Measurements from ENCODE around the gene PARD3.
"Not testable (repeated sequence)": the region's sequence is repeated elsewhere in the genome, so short reads cannot be mapped to it uniquely, and the experiment has no call there.

PARD3 gene

DNA sequence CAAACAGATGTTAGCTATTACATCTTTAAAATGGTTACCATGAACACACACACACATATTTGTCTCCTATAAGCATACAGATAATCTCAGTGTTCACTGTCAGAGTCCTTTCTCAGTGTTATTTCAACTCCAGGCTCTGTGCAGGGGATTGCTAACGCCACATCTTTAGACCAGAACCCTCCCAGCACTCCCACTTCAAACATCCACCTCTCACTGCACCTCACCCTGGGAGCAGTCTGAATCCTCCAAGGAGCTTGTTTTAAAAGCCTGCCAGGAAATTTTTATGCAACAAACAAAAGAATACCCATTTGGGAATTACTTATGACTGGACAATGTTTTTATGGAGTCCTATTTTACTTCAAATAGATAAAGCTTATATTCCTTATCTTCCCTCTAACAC is 107.4 kb downstream of the PARD3 start:
- no peak for DNase-seq

DNA sequence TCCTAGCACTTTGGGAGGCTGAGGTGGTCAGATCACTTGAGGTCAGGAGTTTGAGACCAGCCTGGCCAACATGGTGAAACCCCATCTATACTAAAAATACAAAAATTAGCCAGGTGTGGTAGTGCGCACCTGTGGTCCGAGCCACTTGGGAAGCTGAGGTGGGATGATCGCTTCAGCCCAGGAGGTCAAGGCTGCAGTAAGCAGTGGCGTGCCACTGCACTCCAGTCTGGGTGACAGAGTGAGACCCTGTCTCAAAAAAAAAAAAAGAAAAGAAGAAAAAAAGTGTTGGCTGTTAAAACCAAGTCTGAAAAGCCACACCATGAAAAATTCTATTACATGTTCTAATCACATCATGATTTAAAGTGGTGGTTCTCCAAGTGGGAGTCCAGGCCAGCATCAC is 108.1 kb downstream of the PARD3 start:
- not testable (repeated sequence) for DNase-seq

DNA sequence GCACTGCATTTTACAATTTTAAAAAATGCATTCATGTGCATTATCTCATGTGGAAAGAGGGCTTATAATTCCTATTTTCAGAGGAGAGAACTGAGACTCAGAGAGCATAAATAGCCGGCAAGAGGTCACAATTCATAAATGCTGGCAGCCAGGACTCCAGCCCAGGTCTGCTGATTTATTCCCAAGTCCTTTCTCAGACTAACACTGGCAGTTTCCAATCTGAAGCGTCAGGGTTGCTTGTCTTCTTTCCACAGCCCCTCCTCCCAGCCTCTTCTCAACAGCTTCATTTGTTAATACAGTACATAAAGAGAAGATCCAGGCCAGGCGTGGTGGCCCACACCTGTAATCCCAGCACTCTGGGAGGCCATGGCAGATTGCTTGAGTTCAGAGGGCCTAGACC is 108.9 kb downstream of the PARD3 start:
- no peak for DNase-seq

DNA sequence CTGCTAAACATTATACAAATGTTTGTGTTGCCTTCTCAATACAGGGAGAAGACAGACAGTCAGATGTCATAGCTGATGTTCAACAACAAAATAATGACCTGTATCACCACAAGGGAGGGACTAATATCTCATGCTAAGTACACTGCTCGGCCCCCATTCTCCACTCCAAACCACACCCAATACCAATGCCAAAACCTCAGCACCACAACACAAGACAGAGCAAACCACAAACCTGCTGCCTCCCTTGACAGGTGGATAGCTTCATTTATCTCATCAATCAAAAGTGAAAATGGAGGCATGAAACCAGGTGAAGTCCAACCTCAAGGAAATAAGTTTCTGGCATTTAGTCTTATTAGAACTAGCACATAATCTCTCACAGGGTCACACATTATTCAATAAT is 109.5 kb downstream of the PARD3 start:
- no peak for DNase-seq

DNA sequence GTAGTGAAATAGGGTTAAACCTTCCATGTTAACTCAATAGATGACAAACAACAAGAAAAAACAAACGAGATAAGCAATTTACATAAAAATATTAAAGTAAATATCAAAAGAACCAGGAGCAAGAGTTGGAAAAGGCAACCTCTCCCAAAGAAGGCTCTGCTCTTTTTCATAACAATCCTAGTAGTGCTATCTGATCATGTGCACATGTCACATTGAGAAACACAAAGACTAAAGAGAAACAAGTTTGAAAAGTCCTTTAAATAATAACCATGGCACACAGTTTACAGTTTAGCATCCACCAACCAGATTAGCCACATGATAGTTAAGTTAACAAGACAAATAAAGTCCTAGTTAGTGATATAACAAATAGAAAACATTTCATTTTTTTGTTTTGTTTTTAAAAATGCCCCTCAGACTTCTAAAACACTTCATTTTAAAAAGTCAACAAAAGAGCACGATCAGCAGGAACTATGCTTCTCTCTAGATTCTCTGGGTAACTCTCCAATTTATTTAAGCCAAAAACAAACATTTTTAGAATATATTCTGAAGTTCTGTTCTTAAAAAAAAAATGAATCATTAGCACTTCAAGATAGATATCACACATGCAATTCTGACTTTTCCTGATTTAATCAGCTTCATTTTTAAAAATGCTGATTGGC is 110.4 kb downstream of the PARD3 start:
- no peak for DNase-seq

DNA sequence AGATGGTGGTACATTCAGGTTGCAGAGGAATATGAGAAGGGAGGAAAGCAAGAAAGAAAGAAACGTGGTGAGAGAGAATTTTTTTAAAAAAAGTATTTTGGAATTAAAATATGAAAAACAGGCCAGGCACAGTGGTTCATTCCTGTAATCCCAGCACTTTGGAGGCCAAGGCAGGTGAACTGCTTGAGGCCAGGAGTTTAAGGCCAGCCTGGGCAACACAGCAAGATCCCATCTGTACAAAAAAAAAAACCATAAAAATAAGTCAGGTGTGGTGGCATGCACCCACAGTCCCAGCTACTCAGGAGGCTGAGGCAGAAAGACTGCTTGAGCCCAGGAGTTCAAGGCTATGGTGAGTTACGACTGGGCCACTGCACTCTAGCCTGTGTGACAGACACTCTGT is 112.1 kb downstream of the PARD3 start:
- DNase-seq, result no peak

DNA sequence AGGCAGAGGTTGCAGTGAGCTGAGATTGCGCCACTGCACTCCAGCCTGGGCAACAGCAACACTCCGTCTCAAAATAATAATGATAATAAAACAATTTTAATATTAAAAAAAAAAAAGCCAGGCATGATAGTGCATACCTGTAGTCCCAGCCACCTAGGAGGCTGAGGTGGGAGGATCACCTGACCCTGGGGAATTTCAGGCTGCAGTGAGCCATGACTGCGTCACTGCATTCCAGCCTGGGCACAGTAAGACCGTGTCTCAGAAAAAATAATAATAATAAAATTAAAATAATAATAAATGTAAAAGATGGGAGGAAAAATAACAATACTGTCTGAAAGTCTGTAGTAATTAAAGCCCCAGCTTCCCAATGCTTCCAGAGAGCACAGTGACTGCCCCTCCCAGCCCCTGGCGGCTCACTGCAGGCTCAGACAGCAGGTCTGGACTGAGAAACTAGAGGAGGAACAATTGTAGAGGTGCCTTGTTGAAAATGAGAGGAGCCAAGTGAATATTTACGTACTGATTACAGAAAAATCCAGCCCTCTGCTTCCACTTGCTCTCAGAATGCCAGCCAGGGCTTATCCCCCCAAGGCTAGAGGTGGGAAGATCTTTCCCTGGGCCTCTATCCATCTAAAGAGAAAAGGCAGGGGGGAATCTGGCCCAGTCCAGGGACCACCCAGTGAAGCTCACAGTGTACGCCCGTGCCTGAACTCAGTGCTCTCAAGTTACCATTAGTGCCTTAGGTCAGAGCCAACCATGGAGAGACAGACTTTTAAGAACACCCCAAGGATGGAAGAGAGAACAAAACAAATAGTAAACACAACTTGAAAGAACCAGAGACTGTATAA is 112.8 kb downstream of the PARD3 start:
- no peak for DNase-seq

DNA sequence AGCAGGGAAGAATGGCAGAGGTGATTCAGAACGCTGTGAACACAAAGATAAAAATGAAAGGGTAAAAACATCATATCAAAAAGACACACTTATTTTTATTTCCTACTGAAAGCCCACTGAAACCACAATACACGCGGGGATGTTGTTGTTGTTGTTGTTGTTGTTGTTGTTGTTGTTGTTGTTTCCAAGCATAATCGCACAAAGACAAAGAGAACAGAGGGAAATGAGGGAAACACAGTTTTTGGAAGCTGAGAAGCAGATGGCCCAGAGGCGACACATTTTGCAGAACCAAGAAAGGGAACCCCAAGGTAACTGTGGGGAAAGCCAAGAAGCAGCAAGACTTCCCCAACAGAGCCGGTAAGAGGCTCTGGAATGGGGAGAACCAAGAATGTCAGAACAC is 113.9 kb downstream of the PARD3 start:
- no peak for DNase-seq

DNA sequence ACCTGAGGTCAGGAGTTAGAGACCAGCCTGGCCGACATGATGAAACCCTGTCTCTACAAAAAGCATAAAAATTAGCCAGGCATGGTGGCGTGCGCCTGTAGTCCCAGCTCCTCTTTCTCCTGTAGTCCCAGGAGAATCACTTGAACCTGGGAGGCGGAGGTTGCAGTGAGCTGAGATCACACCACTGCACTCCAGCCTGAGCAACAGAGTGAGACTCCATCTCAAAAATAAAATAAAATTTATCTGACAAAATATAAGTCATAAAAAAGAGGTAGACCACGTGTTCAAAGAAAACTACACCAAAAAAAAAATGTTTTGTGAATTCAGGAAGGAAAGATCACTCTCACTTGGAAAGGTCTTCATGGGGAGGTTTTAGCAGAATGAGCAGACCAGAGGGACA is 114.3 kb downstream of the PARD3 start:
- not testable (repeated sequence) for DNase-seq

DNA sequence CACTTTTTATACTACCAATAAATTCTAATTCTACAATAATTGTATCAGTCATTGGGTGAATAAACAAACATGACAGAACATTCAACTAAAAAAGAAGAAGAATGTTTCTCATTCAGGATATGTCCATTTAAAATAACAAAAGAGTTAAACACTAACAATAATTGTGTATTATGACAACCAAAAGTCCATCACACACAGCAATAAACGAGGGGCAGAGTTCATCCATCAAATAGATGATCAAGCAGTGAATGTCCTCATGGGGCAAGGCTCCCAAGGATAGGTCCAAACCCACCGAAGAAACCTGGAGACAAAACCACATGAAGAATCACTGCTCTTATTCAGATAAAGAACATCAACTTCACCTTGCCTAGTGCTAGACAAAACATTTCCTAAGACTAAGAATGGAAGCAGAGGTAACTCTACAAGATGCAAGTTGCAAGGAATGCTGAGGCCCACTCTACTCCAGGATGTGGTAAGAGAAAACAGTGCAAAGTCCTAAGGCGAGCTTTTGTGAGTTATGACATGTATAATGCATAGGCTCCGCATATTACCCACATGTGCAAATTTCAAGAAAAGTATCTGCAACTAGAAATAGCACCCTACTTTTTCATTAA is 115.1 kb downstream of the PARD3 start:
- DNase-seq, result no peak

DNA sequence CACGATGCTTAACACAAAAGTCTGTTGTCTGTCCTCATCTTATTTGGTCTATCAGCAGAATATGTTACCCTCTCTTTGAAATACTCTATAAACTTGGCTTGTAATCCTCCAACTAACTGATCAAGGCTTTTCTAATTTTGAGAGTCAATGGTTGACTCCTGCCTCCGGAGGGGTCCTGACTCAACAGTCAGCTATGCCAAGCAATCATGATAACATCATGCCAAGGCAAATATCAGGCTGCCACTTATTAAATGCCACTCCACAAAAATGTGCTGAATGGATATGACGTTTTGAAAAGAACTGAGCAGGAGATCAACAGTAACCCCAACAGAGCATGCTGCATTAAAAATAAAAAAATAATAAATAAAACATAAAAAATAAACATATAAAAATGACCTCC is 116.1 kb downstream of the PARD3 start:
- no peak for DNase-seq

DNA sequence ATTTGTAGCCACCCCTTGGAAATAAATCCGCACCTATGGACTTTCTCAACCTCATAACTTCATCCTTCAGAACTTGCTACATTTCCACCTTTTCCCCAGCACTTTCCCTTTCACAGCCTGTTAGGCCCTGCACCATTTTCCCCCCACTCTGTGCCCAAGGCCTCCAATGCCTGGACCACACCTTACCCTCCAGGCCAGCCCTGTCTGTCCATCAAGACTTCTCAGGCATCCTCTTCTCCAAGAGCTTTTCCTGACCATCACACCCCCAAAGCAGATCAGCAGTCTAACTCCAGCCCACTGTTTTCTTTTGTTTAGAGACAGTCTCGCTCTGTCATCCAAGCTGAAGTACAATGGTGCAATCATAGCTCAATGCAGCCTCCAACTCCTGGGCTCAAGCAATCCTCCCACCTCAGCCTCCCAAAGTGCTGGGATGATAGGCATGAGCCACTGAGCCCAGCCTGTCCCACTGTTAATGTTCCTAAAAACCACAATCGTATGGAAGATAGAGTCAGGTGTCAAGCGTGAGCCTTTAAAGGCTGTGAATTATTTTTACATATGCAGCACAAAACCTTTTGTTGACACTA is 116.8 kb downstream of the PARD3 start:
- DNase-seq, result no peak

DNA sequence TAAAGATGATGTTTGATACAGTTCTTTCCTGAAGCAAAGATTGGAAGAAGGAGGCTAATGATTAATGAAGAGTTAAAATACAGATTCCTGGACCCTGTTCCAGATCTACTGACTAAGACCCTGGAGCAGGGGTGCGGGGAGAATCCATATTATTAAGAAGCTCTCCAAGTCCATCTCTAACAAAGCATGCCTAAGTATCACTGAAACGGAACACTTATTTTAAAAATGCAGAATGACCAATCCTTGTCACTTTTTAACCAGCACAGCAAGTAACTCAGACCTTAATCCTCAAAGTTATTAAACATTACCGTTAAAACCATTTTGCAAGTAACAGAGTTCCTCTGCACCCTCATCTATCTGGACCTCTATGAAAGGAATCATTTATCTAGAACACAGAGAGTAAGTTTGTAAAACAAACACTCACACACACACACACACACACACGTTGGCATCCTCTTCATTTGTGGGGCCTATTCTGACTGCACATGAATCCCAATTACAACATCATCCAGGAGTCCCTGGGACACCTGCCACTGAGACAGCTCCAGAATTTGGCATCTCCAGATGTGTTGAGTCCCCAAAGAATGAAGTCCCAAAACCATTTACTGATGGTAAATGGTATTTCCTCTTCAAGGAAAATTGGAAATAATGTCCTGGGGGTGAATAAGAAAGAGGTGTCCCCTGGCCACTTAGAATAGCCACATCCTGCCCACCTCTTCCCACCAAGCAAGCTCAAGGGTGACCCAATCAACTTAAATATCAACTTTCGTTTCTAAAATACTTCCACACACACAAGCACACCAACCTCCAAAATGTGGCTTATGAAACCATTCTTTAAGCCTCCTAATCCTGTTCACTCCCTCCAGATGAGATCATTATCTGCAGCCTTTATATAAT is 117.5 kb downstream of the PARD3 start:
- no peak for DNase-seq

DNA sequence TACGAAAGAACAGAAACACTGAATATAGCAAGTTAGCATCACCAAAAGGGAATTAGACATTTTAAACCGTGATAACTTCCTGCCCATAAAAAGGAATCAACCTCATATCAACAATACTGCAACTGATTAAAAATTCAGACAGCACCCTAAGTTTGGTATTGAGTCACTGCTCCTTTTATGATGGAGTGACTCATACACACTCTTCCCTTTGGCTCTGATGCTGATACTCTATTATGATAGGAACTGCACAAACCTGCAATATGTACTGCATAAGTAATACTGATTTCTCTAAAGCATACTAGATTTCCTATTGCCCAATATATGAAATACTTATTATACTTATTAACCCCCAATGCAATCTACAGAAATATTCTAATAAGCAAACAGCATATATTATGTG is 118.7 kb downstream of the PARD3 start:
- no peak for DNase-seq

DNA sequence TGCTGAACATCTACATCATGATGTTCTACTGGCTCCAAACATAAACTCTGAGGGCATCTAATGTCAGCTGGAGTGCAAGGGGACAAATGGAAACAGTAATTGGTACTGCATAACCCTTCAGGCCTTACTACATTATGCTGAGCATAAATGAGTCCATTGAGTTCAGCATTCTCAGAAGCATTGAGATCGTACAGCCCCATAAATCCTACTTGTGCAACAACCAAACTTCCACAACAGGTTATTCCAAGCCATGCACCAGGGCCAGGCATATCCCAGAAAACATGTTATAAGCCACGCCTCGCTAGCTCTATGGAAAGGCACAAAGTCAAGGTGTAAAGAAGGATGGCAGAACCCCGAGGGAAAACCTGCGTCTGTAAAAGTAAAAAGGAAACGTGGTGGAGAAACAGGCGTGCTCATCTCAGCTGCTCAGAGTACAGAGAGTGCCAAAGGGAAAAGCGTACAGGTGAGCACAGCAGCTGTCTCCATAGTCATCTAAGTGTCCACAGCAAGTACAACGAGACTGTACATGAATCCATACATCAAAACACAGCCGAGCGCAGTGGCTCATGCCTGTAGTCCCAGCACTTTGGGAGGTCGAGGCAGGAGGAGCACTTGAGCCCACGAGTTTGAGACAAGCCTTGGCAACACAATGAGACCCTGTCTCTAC is 124.6 kb downstream of the PARD3 start:
- no peak for DNase-seq

DNA sequence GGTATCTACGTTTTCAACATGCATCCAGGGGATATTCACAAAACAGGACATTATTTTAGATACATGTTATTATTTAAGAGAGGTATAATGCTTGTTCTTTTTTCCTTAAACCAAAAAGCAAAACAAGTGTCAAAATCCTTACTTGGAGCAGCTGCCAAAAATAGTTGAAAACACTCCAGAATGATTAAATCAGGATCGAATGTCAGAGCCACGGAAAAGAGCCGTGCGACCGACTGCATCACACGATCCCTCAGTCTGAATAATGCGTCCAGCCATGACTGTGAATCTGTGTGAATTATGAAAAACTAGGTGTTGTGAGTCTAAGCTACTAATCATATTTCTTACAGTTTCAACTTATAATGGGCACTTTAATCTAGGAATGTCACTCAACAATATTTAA is 126.0 kb downstream of the PARD3 start:
- DNase-seq, result no peak

DNA sequence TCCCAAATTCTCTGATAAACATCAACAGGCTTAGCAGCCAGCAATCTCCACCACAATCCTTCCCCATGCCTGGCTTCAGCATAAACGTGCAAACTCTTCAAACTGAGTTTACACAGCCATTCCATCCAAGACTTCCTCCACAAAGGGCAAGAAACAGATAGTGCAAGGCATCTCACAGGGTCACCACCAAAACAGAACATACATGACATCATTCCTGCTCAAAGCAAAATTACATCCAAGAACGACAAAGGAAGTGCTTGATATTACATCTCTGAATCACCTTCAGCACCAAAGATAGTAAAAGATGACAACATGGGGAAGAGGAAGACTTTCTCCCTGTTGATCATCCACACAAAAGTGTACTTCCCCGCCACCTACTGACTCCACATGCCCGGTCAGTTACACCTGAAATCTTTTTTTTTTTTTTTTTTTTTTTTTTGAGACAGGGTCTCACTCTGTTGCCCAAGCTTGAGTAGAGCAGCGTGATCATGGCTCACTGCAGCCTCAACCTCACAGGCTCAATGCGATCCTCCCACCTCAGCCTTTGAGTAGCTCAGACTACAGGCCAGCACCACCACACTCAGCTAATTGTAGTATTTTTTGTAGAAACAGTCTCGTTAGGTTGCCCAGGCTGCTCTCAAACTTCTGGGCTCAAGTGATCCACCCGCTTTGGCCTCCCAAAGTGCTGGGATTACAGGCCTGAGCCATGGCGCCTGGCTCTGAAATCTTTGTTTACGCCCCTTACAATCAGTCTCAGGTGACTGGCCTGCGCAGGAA is 127.5 kb downstream of the PARD3 start:
- DNase-seq, result no peak

DNA sequence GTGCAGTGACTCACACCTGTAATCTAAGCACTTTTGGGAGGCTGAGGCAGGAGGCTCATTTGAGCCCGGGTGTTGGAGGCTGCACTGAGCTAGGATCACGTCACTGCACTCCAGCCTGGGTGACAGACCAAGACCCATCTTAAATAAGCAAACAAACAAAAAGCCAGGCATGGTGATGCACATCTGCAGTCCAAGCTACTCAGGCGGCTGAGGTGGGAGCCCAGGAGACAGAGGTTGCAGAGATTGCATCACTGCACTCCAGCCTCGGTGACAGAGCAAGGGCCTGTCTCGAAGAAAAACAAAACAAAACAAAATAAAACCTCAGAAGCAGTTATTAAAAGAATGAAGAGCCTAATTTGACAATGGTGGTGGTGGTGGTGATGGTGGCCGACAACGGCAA is 132.5 kb downstream of the PARD3 start:
- DNase-seq, result no peak

DNA sequence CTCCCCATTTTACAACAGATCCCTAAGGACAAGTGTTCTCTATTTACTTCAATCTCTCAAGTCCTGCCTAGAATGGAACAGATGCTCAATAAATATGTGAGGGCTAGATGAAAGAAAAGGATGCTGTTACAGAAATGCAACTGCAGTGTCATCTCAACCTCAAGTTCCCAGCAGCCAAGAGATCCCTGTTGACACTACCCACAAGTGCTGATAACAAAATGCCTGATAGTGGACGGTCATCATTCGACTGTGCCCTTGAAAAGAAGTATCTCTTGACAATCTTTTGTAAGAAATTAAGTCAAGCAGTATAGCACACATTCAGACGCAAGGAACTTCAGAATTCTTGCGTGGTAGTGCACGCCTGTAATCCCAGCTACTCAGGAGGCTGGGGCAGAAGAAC is 133.2 kb downstream of the PARD3 start:
- no peak for DNase-seq

DNA sequence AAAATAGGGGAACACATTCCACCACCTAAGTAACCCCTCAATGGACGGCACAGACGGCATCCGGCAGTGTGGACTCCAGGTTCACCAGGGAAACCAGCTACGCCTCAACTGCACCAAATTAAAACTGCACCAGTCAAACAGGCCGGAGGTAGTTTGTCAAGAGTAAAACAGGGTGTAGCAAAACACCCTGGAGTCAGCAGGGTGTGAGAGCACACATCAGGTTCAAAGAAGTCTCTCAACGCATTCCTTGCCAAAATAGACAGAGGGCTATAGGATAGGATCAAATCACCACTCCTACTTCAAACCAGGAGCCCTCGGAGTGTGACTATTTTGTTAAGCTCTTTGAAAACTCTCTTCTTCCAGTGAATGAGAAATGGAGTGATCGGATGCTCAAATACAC is 135.9 kb downstream of the PARD3 start:
- no peak for DNase-seq

DNA sequence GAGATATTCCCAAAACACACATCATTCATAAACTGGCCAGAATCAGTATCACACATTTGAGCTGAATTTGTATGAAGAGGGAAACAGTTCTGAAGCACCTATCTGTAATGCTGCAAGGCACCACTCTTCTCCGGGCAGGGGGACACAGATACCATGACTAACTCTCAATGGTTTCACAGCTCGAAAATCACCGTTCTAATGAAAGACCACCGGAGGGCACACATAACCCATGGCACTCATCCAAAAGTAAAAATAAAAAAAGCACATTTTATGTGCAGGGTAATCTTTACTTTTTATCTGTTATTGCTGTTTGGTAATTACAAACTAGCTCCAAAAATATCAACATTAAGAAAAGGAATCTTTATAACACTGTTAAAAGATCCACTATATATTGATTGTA is 137.5 kb downstream of the PARD3 start:
- DNase-seq, result no peak
